CD4-positive, alpha-beta memory T cell (primary cell): ENCODE results near the gene ZNF260. TPM values are rescaled to one million over a fixed set of nuclear protein-coding genes. Genes with fewer than 3 reads are reported as not detected.

Experiments used
- CTCF ChIA-PET: fragments of 350-600 bp; sonication (Branson Sonifier 250); formaldehyde crosslinking; loops from one replicate; lab custom pipeline; 2021; ENCODE audit warnings: inconsistent platforms; ENCODE audit not compliant: partially characterized antibody; lab: Charles Lee
- POLR2A ChIA-PET: fragments of 350-600 bp; sonication (Branson Sonifier 250); formaldehyde crosslinking; loops from one replicate; lab custom pipeline; 2021; ENCODE audit not compliant: partially characterized antibody; lab: Charles Lee
- DNase-seq, 5 donors: peaks; one replicate each; pipeline versions ENCODE4 v3.0.0 to v3.0.0-alpha.2; 2020 to 2022; ENCODE audit warnings: mixed read lengths in 1 of 5
- H3K27ac ChIP-seq: one replicate; pipeline ENCODE4 v1.7.0; 2013; ENCODE audit warnings: low read depth, low read length
- H3K27me3 ChIP-seq: 2 replicates; pipeline ENCODE4 v1.7.0; 2013; ENCODE audit warnings: mild to moderate bottlenecking, low read length, moderate library complexity; ENCODE audit not compliant: insufficient read depth
- H3K36me3 ChIP-seq: 2 replicates; pipeline ENCODE4 v1.7.0; 2013; ENCODE audit warnings: mild to moderate bottlenecking, low read length, moderate library complexity; ENCODE audit not compliant: insufficient read depth
- H3K4me1 ChIP-seq: 2 replicates; pipeline ENCODE4 v1.7.0; 2013; ENCODE audit warnings: mild to moderate bottlenecking, low read length, moderate library complexity; ENCODE audit not compliant: insufficient read depth
- H3K4me3 ChIP-seq, 2 donors: one replicate each; pipeline ENCODE4 v1.7.0; 2013; ENCODE audit warnings: low read length in 2 of 2, mild to moderate bottlenecking in 1 of 2
- H3K9me3 ChIP-seq, 2 donors: one replicate each; pipeline ENCODE4 v1.7.0; 2013; ENCODE audit warnings: low read length in 2 of 2, control low read depth in 1 of 2; ENCODE audit not compliant: control insufficient read depth in 1 of 2
- H3K27ac Mint-ChIP-seq, 7 donors: one replicate each; pipeline ENCODE4 v1.8.0; 2020 to 2021; ENCODE audit warnings: mixed read lengths in 7 of 7, mild to moderate bottlenecking in 6 of 7, inconsistent platforms in 3 of 7, moderate library complexity in 3 of 7
- H3K27me3 Mint-ChIP-seq, 2 donors: one replicate each; pipeline ENCODE4 v1.8.0; 2020 to 2021; ENCODE audit warnings: mixed read lengths in 2 of 2
- H3K36me3 Mint-ChIP-seq, 2 donors: one replicate each; pipeline ENCODE4 v1.8.0; 2020 to 2021; ENCODE audit warnings: mixed read lengths in 2 of 2, inconsistent platforms in 1 of 2, mild to moderate bottlenecking in 1 of 2
- H3K4me1 Mint-ChIP-seq, 4 donors: one replicate each; pipeline ENCODE4 v1.8.0; 2020 to 2021; ENCODE audit warnings: mixed read lengths in 4 of 4, mild to moderate bottlenecking in 1 of 4
- H3K4me3 Mint-ChIP-seq, 8 donors: one replicate each; pipeline ENCODE4 v1.8.0; 2020 to 2021; ENCODE audit warnings: mixed read lengths in 8 of 8, mild to moderate bottlenecking in 7 of 8, moderate library complexity in 6 of 8, inconsistent platforms in 3 of 8
- H3K9me3 Mint-ChIP-seq, 8 donors: one replicate each; pipeline ENCODE4 v1.8.0; 2020 to 2021; ENCODE audit warnings: mixed read lengths in 8 of 8, mild to moderate bottlenecking in 5 of 8, inconsistent platforms in 3 of 8, moderate library complexity in 1 of 8
- intact Hi-C: fragments of 100-400 bp; cut with micrococcal nuclease; formaldehyde crosslinking; loops from one replicate; pipeline ENCODE4 v1.15.1; 2023
- polyA plus RNA-seq, 2 donors: library from polyadenylated mRNA; unstranded; fragments of 300-500 nt; fragmentation: Illumina TruSeq; gene quantifications; one replicate each; pipeline ENCODE4 v1.2.3, GENCODE V29; 2021
- total RNA-seq, 2 experiments: library from RNA; stranded (reverse); gene quantifications; one replicate each; pipeline ENCODE4 v1.2.3, GENCODE V29; 2021

The ZNF260 gene
- total and polyA plus RNA-seq, 4 experiments from 2014 or later: 6.4 to 18.8 (median 13.3) TPM

DNA sequence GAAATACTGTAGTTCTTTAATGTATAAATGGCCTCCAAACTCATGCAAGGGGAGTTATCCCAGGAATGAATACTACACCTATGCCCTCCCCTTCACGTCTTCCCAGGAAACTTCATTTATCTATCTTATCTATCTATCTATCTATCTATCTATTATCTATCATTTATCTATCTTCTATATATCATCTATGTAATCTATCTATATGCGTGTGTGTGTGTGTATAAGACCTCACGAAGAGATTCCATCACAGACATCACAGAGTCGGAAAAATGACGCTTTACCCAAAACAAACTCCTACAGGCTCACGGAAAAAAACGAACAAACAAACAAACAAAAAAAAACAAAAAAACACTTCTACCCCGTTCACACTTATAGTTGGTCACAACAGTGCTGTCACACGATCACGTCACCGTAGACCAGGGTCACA is 44.5 kb upstream of the ZNF260 start:
- Mint-ChIP-seq H3K27me3 (no peaks in the 10 kb centered on the region), H3K27ac (peak overlapping the region; percentile 93 to 100 (median 98)), H3K9me3 (peaks cover 4 to 31% (median 14%) of the 10 kb centered on the region in 8 donors), H3K36me3 (peaks cover 51 to 64% of the 10 kb centered on the region in 2 donors), H3K4me1 (peaks cover 29 to 44% (median 38%) of the 10 kb centered on the region in 4 donors), H3K4me3 (peak overlapping the region; percentile 89 to 98 (median 96))
- Histone ChIP-seq H3K9me3 (no peaks in the 10 kb centered on the region), H3K4me3 (peak overlapping the region; percentile 70 to 86), H3K27me3 (no peaks in the 10 kb centered on the region), H3K27ac (peak overlapping the region; percentile 95), H3K4me1 (peaks cover 22% of the 10 kb centered on the region), H3K36me3 (peaks cover 10% of the 10 kb centered on the region)
- no peak for DNase-seq
- CTCF ChIA-PET: no interaction called here
- POLR2A ChIA-PET: interaction anchor here (0.6 to 2.9 kb wide), 13 partner anchors 32 to 1711 kb away, joined by 3 to 40 read pairs (median 5); partner anchors contain the start of genes POLR2I, TBCB, ZFP14 and ZNF146
- intact Hi-C loops: loop anchor here (1.0 to 10.0 kb wide), 6 partner anchors 32 to 897 kb away; partner anchors contain the start of genes ZNF260, ZNF382, ZNF461 and ZNF566

DNA sequence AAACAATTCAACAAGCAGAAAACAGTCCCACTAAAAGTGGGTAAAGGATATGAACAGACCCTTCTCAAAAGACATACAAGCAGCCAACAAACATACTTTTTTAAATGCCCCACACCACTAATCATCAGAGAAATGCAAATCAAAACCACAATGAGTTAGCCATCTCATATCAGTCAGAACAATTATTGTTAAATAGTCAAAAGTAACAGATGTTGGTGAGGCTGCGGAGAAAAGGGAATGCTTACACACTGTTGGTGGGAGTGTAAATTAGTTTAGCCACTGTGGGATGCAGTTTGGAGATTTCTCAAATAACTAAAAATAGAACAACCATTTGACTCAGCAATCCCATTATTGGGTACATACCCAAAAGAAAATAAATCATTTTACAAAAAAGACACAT is 36.3 kb upstream of the ZNF260 start:
- H3K27me3 Mint-ChIP-seq: no peaks in the 10 kb centered on the region
- DNase-seq: no peak
- Histone ChIP-seq H3K27ac (no peak overlapping the region), H3K27me3 (no peaks in the 10 kb centered on the region), H3K4me1 (no peaks in the 10 kb centered on the region), H3K36me3 (peaks cover 5% of the 10 kb centered on the region), H3K9me3 (peaks cover 0 to 34% of the 10 kb centered on the region in 2 donors), H3K4me3 (no peak overlapping the region)
- H3K9me3 Mint-ChIP-seq: peaks cover 4 to 97% (median 83%) of the 10 kb centered on the region in 8 donors
- H3K4me3 Mint-ChIP-seq: peak overlapping the region in 1 of 8 donors; percentile 6
- ChIA-PET CTCF (no interaction called here), POLR2A (no interaction called here)
- intact Hi-C loops: no loop called here
- H3K27ac Mint-ChIP-seq: no peak overlapping the region
- peaks cover 6 to 15% (median 9%) of the 10 kb centered on the region in 4 donors for H3K4me1 Mint-ChIP-seq
- H3K36me3 Mint-ChIP-seq: peaks cover 91 to 94% of the 10 kb centered on the region in 2 donors

GRCh38 chr19:36547001-36547732 is 19.1 kb upstream of the ZNF260 start:
- H3K9me3 Mint-ChIP-seq: peaks cover 13 to 100% (median 91%) of the 10 kb centered on the region in 8 donors
- H3K27ac Mint-ChIP-seq: no peak overlapping the region
- ChIA-PET POLR2A (no interaction called here), CTCF (no interaction called here)
- intact Hi-C loops: no loop called here
- H3K4me1 Mint-ChIP-seq: no peaks in the 10 kb centered on the region
- H3K27me3 Mint-ChIP-seq: no peaks in the 10 kb centered on the region
- H3K4me3 Mint-ChIP-seq: no peak overlapping the region
- Histone ChIP-seq H3K27ac (no peak overlapping the region), H3K27me3 (no peaks in the 10 kb centered on the region), H3K4me1 (no peaks in the 10 kb centered on the region), H3K4me3 (peak overlapping the region in 1 of 2 donors; percentile 10), H3K9me3 (peaks cover 10 to 86% of the 10 kb centered on the region in 2 donors), H3K36me3 (peaks cover 43% of the 10 kb centered on the region)
- peaks cover 84 to 94% of the 10 kb centered on the region in 2 donors for H3K36me3 Mint-ChIP-seq
- DNase-seq: peak in 1 of 5 donors; percentile 10

DNA sequence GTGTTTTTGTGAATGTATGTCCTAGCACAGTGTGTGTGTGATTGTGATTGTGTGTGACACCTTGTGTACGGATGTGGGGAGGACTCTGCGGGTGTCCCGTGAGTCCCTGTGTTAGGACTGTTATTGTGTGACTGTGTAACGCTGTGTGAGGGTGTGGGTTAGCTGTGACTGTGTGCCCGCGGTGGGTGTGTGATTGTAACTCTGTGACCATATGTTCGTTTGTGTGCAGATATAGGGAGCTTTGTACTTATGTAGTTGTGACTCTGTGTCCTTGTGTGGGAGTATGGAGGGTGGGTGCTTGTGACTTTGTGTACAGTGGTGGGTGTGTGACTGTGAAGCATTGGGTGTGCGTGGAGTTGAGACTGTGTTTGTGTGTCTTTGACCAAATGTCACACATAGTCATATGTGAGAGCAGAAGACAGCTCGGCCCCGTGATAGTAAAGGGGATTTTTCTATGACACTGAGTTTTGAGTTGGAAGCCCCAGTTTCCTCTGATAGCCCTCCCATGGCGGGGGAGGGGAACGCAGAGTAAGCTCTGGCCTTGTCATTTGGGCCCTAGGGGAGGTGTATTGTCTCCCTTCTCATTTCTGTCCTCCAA is 949 bp upstream of the ZNF260 start:
- H3K4me1 ChIP-seq: peaks cover 22% of the 10 kb centered on the region
- peaks cover 0 to 24% of the 10 kb centered on the region in 2 donors for H3K9me3 ChIP-seq
- no peaks in the 10 kb centered on the region for H3K27me3 ChIP-seq
- H3K36me3 Mint-ChIP-seq: peaks cover 33 to 46% of the 10 kb centered on the region in 2 donors
- H3K36me3 ChIP-seq: peaks cover 7% of the 10 kb centered on the region
- H3K4me1 Mint-ChIP-seq: peaks cover 17 to 29% (median 22%) of the 10 kb centered on the region in 4 donors
- peak overlapping the region; percentile 91 to 100 (median 97) for H3K4me3 Mint-ChIP-seq
- DNase-seq: peak in 1 of 5 donors; percentile 39
- intact Hi-C loops: loop anchor here (1.0 to 5.0 kb wide), 14 partner anchors 40 to 1065 kb away; partner anchors contain the start of genes ZFP14, ZNF146, ZNF345 and ZNF382
- H3K27ac Mint-ChIP-seq: peak overlapping the region; percentile 91 to 99 (median 97)
- POLR2A ChIA-PET: interaction anchor here (0.6 to 4.6 kb wide), 23 partner anchors 40 to 1066 kb away, joined by 3 to 51 read pairs (median 8); partner anchors contain the start of genes ZFP14, ZFP82, ZNF146 and ZNF382
- H3K27ac ChIP-seq: peak overlapping the region; percentile 87
- peak overlapping the region; percentile 88 to 99 for H3K4me3 ChIP-seq
- peaks cover 0 to 56% (median 31%) of the 10 kb centered on the region in 8 donors for H3K9me3 Mint-ChIP-seq
- CTCF ChIA-PET: interaction anchor here (0.7 to 2.0 kb wide), 4 partner anchors 15 to 159 kb away, joined by 3 to 8 read pairs (median 3); partner anchors contain the start of genes ZNF382 and ZNF567
- H3K27me3 Mint-ChIP-seq: no peaks in the 10 kb centered on the region

DNA sequence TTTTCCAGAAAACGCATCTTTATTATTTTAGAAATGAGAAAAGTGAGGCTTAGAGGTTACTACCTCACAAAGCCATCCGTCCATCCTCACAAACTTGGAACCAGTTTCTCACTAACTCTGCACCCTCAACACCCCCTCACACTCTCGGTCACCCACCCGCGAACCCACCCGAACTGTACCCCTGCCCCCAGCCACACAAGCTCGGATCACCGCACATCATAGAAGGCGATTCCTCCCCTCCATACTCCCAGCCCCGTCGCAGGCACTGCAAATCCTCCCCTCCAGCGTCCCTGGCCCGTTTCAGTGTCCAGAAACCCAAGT is 238 bp downstream of the ZNF260 start:
- H3K27me3 ChIP-seq: no peaks in the 10 kb centered on the region
- H3K9me3 ChIP-seq: peaks cover 0 to 24% of the 10 kb centered on the region in 2 donors
- peak overlapping the region; percentile 91 to 99 (median 97) for H3K27ac Mint-ChIP-seq
- peaks cover 36 to 48% of the 10 kb centered on the region in 2 donors for H3K36me3 Mint-ChIP-seq
- H3K4me1 ChIP-seq: peaks cover 22% of the 10 kb centered on the region
- peak overlapping the region; percentile 91 to 100 (median 97) for H3K4me3 Mint-ChIP-seq
- DNase-seq: no peak
- peaks cover 2 to 57% (median 31%) of the 10 kb centered on the region in 8 donors for H3K9me3 Mint-ChIP-seq
- ChIA-PET POLR2A (interaction anchor here (1.2 to 4.6 kb wide), 17 partner anchors 39 to 1067 kb away, joined by 3 to 51 read pairs (median 9); partner anchors contain the start of genes ZFP14, ZFP82, ZNF146 and ZNF345), CTCF (interaction anchor here (0.9 to 2.0 kb wide), 3 partner anchors 38 to 843 kb away, joined by 3 to 8 read pairs (median 3); partner anchors contain the start of genes ZNF382, ZNF527 and ZNF566)
- intact Hi-C loops: loop anchor here (1.0 to 5.0 kb wide), 14 partner anchors 39 to 1066 kb away; partner anchors contain the start of genes ZFP14, ZNF146, ZNF345 and ZNF382
- H3K27me3 Mint-ChIP-seq: no peaks in the 10 kb centered on the region
- peaks cover 12% of the 10 kb centered on the region for H3K36me3 ChIP-seq
- H3K27ac ChIP-seq: peak overlapping the region; percentile 87
- H3K4me3 ChIP-seq: peak overlapping the region; percentile 88 to 99
- peaks cover 21 to 33% (median 25%) of the 10 kb centered on the region in 4 donors for H3K4me1 Mint-ChIP-seq

- intact Hi-C loops: loop anchor here (5.0 kb wide), 1 partner anchor 690 kb away; the partner anchor contains the start of gene ZNF383
- H3K27ac ChIP-seq: peak overlapping the region; percentile 87
- peaks cover 0 to 29% of the 10 kb centered on the region in 2 donors for H3K9me3 ChIP-seq
- peaks cover 16% of the 10 kb centered on the region for H3K36me3 ChIP-seq
- peak overlapping the region in 7 of 8 donors; percentile 91 to 100 (median 98) for H3K4me3 Mint-ChIP-seq
- peaks cover 2 to 56% (median 35%) of the 10 kb centered on the region in 8 donors for H3K9me3 Mint-ChIP-seq
- ChIA-PET POLR2A (interaction anchor here (1.4 to 4.6 kb wide), 10 partner anchors 39 to 1067 kb away, joined by 6 to 51 read pairs (median 10); partner anchors contain the start of genes ZNF345, ZNF382, ZNF461 and ZNF527), CTCF (interaction anchor here (1.4 to 2.0 kb wide), 2 partner anchors 38 to 78 kb away, joined by 3 to 8 read pairs; partner anchors contain the start of genes ZNF382 and ZNF566)
- H3K27me3 Mint-ChIP-seq: no peaks in the 10 kb centered on the region
- no peak for DNase-seq
- peak overlapping the region in 2 of 7 donors; percentile 91 to 97 for H3K27ac Mint-ChIP-seq
- peaks cover 37 to 53% of the 10 kb centered on the region in 2 donors for H3K36me3 Mint-ChIP-seq
- H3K4me3 ChIP-seq: peak overlapping the region; percentile 88 to 99
- peaks cover 22% of the 10 kb centered on the region for H3K4me1 ChIP-seq
- peaks cover 21 to 34% (median 25%) of the 10 kb centered on the region in 4 donors for H3K4me1 Mint-ChIP-seq
- H3K27me3 ChIP-seq: no peaks in the 10 kb centered on the region
Observed at GRCh38 chr19:36527341-36527740, 730 bp downstream of the ZNF260 start.
